Ramos (cell line): ENCODE results near the gene TRIM33.

Experiments used
- in situ Hi-C: fragments of 300-500 bp; cut with MboI; formaldehyde crosslinking; loops from one replicate; pipeline ENCODE4 v1.14.3; 2022; ENCODE audit warnings: low sequenced_read_pairs; ENCODE audit not compliant: unreplicated experiment

TRIM33 gene

DNA sequence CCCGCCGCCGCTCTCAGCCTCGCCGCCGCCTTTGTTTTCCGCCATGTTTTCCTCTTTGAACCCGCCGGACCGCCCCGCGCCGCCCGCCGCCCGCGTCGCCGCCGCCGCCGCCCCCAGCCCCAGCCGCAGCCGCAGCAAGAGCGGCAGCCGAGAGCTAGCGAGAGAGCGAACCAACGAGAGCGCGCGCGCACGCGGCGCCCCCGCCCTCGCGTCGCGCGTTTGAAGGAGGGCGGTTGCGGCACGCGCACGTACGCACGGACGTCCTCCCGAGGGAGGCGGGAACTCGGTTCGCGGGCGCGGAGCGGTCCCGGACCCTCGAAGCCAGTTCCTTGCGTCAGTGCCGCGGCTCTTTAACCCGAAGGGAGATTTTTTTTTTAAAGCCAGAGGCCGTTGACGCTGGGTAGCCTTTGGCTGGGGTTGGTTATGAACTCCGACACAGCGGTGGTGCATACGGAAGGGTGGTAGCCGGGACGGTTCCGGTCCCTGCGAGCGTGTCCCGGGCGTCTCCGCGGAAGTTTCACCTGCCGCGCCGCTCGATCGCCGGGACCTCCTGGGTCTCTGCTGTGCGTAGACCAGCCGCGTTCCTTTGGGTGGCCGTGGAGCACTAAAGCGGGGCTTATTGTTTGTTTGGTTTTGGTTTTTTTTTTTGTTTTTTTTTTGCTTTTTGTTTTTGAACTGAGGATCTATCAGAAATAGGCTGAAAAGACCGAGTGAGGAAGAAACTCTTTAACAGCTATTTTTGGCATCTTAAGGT is at the start of gene TRIM33:
TSS of gene TRIM33 (minus strand) at position 172 of the 754 bp plus-strand sequence. CDS start at position 45, 127 bp downstream.
- in situ Hi-C loops, result no loop called here

DNA sequence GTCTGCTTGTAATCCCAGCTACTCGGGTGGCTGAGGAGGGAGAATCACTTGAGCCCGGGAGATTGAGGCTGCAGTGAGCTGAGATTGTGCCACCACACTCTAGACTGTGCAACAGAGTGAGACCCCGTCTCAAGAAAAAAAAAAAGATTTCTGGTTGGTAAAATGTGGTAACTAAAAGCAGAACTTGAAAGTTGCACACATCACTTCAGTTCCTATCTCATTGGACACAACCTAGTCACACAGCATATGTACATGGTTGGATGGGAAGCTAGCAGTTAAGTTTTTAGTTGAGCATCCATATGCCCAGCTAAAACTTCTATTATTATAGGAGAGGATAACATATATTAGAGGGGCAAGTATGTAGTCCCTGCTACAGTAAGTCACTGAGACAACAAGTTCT is 48.4 kb upstream of the TRIM33 start:
- in situ Hi-C loops, result loop anchor here (10.0 to 25.0 kb wide), 2 partner anchors 215 to 572 kb away; partner anchors contain the start of gene OLFML3

DNA sequence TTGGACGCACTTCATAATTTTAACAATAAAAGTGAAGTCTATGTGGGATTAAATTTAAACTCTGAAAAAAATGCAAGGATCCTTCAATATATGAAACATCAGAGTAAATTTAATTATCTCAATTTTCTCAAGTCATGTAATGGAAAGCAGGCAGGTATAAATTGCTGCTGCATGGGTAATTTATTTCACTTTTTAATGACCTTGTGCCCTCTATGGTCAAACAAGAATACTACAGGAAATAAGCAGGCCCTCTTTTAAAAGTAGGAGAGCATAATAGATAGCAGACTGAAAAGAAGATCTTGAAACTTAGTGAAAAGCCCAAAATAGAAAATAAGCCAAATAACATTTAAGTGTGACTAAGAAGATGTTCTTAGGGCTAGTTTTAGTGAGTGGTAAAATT is 47.5 kb upstream of the TRIM33 start:
- in situ Hi-C loops, result loop anchor here (10.0 to 25.0 kb wide), 2 partner anchors 214 to 571 kb away; partner anchors contain the start of gene OLFML3

DNA sequence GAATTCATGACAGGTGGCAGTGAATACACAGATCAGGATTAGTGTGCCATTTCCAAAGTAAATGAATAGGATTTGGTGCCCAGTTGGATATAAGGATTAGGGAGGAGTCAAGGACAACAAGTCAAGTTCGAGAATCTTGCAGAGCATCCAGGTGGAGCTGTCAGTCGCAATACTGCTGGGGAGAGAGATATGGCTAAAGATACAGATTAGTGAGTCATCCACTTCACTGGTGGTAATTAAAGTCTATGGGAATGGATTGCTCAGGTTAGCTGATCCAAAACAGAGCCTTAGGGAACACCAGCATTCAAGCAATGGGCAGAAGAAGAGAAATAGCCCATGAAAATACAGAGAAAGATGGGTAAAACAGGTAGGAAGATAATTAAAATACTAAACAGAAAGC is 43.6 kb upstream of the TRIM33 start:
- in situ Hi-C loops, result loop anchor here (10.0 to 25.0 kb wide), 2 partner anchors 210 to 567 kb away; partner anchors contain the start of gene OLFML3

DNA sequence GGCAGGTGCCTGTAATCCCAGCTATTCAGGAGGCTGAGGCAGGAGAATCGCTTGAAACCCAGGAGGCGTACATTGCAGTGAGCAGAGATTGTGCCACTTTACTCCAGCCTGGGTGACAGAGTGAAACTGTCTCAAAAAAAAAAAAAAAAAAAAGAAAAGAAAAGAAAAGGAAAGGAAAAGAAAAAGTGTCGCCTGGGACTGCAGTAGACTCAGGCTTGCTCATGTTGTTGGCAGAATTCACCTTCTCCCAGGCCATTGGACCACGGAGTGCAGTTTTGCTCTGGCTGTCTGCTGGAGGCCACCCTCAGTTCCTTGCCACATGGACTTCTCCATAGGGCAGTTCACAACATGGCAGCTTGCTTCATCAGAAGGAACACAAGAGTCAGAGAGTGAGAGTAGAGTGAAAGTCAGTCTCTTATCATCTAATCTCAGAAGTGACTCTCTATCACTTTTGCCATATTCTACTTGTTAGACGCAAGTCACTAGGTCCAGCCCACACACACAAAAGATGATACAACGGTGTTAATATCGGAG is 41.2 kb upstream of the TRIM33 start:
- in situ Hi-C loops, result loop anchor here (10.0 to 25.0 kb wide), 2 partner anchors 207 to 565 kb away; partner anchors contain the start of gene OLFML3

DNA sequence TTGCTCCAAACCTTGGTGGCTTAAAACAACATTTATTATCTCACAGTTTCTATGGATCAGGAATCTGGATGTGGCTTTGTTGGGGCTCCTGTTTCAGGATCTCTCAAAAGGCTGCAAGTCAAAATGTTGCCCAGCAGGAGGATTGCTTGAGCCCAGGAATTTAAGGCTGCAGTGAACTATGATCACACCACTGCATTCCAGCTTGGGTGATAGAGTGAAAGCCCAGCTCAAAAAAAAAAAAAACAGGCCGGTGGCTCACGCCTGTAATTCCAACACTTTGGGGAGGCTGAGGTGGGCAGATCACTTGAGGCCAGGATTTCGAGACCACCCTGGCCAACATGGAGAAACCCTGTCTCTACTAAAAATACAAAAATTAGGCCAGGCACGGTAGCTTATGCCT is 40.4 kb upstream of the TRIM33 start:
- in situ Hi-C loops, result loop anchor here (10.0 to 25.0 kb wide), 2 partner anchors 207 to 564 kb away; partner anchors contain the start of gene OLFML3

DNA sequence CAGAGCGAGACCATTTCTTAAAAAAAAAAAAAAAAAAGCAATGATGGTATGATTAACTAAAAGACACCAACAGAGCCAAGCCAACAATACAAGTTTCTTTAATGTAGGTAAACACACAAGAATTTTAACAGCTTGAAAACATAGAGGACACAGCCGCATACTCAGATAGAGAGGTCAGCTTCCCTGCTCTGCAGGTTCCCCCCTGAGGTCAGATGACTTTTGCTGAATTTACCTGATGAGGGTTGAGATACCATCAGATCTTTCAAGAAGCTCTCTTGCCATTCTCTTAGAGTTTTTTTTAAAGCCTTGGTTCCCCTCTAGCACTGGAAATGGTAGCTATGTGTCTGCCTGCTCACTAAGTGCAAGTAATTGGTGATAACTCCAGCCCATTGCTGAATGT is 39.3 kb upstream of the TRIM33 start:
- in situ Hi-C loops, result loop anchor here (10.0 to 25.0 kb wide), 2 partner anchors 206 to 563 kb away; partner anchors contain the start of gene OLFML3

DNA sequence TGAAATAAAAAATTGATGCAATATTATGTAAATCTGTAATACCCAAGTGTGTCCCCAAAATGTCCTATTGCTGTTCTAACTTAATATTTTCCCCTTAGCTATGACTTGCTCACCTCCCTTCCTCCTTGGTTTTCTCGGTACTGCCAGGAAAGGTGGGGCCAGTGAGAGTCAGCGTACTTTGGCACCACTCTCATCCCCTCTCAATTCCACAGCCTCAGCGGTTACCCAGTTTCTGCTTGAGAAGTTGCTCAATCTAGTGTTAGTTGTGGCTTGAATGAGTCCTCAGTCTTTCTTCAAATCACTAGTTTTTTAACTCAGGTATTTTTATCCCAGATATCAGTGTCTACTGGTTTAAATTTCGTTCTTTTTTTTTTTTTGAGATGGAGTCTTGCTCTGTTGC is 38.1 kb upstream of the TRIM33 start:
- in situ Hi-C loops, result loop anchor here (10.0 kb wide), 1 partner anchor 174 kb away; no protein-coding TSS in a partner anchor

DNA sequence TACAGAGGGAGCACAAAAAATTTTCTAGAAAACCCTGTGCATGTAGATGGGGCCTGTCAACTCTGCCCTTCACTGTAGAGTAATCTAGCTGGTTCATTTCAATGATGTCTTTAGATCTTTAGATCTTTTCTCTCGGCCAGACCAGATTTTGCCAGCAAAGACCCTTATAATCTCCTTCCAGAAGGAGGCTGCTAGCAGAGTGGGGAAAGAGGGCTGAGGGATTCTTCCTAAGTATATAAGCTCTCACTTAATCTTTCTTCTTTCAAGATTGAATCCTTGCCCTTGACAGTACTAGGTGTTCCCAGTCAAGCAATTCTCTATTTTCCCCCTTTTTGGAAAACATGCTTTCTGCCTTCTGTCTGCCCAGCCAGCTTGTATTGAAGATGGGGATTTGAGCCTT is 36.1 kb upstream of the TRIM33 start:
- in situ Hi-C loops, result loop anchor here (10.0 kb wide), 1 partner anchor 172 kb away; no protein-coding TSS in a partner anchor

DNA sequence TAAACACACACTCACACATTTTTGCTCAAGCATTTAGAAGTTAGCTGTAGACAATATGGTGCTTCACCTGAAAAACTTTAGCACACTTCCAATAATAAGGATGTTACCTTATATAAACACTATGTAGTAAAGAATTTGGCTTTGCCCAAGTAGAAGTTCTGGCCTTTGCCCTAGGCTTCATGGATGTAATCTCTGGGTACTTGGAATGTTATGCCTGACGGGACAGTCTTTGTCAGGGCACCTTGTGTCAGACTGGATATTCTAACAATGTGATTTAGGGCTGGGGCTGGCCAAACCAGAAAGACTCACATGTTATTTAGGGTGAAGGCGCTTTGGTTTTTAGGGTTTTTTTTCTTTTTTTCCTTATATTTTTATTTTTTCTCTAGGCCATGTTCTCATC is 34.8 kb upstream of the TRIM33 start:
- in situ Hi-C loops, result loop anchor here (10.0 kb wide), 1 partner anchor 171 kb away; no protein-coding TSS in a partner anchor

DNA sequence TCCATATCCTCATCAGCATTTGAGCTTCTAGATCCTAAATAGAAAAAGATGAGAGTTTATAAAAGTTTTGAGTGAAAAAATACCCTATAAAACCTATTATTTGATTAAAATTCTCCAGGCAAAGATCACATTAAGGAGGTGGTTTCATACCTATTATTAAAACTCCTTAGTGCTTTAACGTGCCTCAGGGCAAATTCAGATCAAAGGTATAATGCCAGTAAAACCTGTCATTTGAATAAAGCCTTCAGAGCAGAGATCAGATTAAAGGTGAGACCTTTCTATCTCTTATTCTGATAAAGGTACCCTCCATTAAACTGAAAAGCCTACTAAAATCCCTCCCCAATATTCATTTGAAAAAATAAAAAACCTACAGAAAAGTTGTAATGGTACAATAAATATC is 34.3 kb upstream of the TRIM33 start:
- in situ Hi-C loops, result loop anchor here (10.0 kb wide), 1 partner anchor 171 kb away; no protein-coding TSS in a partner anchor

DNA sequence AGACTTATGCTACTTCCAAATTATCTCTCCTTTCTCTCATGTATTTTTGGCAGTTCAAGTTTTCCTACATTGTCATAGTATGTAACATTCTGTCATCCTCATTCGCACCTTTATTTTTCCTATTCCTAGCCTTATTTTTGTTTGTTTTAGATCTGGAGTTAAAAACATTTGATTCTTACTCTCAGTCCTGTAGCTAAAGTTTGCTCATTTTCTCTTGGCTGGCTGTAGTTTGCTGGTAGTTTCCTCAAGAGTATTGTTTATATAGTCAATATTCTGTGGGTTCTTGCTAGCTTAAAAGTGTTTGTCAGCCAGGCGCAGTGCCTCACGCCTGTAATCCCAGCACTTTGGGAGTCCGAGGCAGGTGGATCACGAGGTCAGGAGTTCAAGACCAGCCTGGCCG is 29.8 kb upstream of the TRIM33 start:
- in situ Hi-C loops, result loop anchor here (10.0 kb wide), 1 partner anchor 166 kb away; no protein-coding TSS in a partner anchor

DNA sequence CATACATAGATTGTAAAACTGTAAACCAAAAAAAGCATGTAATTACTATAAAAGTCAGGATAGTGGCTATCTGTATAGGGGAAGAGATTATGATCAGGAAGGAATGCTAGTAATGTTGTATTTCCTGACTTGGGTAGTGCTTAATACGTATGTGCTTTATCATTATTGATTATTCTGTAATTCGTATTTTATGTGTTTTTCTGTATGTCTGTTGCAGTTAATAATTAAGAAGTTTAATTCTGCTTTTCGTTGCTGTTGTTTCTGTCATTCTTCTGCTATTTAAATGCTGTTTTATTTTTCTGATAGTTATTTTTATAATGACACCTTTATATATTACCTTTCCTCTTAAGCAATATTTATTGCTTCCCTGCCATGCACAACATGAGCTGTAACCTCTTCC is 29.3 kb upstream of the TRIM33 start:
- in situ Hi-C loops, result loop anchor here (10.0 kb wide), 1 partner anchor 165 kb away; no protein-coding TSS in a partner anchor

DNA sequence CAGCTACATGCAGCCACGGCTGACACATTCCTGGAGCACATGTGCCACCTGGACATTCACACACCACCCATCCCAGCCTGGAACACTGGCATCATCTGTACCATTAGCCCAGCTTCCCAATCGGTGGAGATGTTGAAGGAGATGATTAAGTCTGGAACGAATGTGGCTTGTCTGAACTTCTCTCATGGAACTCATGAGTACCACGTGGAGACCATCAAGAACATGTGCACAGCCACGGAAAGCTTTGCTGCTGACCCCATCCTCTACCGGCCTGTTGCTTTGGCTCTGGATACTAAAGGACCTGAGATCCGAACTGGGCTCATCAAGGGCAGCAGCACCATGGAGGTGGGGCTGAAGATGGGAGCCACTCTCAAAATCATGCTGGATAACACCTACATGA is 25.0 kb upstream of the TRIM33 start:
- in situ Hi-C loops, result no loop called here

DNA sequence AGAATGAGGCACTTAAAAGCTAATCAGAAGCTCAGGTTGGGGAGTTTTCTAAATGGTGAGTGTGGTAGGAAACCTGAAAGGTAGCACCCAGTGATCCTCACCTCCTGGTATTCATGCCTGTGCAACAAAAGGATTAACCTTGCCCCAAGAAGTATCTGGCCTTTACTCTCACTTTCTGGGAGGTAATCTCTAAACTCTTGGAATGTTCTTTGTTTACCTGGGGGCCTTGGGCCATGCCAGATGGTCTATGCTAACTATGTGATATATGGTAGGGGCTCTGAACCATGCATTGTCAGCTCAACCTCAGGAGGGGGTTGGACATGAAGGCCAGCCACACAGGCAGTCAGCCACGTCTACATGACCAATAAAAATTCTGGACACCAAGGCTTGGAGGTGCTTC is 24.4 kb upstream of the TRIM33 start:
- in situ Hi-C loops, result no loop called here

DNA sequence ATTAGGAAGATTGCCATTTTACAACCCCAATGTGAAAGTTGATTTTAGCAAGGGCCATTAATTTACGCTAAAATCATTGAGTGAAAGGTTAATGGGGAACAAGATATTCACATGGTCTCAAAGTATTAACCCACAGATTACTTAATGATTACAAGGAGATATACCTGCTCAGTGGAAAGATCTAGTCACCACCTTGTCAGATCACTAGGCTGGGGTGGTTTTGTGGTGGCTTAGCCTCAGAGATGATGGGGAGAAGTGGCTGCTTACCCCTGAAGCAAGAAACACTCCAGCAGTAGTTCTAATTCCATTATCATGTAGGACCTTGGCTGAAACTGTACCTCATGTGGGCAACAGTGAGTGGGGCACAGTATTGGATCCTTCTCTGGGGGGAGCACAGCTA is 20.1 kb upstream of the TRIM33 start:
- in situ Hi-C loops, result no loop called here

DNA sequence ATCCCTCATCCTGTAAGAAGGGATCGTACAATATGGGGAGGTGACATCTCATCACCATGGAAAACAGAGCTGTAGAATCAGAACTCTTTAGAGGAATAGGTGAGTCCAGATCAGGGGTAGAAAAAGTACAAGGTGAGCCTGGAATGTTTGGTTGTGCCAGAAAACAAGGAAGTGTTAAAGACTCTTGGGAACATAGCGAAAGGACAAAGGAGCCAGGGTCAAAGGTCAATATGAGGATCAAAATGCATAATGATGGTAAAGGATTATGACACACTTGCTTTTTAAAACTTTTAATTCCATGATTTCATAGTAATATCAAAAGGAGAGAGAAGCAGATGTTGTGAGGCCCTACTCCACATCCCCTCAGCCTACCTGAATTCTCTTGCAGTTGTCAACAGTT is 19.2 kb upstream of the TRIM33 start:
- in situ Hi-C loops, result no loop called here

DNA sequence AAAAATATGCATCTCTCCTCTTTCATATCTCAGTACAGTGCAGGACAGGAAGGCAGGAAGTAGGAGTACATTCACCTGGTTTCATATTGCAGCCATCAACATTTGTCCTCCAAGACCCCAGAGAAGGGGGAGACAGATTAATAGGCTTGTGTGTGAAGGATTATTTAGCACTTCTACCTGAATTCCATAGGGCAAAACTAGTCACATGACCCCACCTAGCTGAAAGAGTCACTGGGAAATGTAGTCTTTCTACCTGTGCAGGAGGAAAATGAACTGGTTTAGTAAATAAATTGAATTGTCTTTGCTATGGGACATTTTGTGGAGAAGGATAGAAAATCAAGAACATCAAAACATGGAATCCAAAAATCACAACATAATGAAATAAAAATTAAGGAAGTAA is 13.9 kb upstream of the TRIM33 start:
- in situ Hi-C loops, result no loop called here

DNA sequence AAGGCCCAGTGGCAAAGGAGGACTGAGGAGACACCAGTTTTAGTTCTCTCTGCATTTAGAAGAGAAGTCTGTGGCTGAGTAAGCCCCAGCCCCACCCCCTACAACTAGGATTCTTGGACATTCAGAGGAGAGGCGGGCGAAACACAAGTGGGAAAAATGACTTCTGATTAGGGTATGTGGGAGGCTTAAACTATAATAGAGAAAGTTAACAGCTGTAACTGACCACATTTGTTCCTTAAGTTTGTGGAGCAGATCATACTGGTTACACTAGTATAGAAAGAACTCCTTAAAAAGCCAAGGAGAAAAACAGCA is 11.2 kb upstream of the TRIM33 start:
- in situ Hi-C loops, result no loop called here

DNA sequence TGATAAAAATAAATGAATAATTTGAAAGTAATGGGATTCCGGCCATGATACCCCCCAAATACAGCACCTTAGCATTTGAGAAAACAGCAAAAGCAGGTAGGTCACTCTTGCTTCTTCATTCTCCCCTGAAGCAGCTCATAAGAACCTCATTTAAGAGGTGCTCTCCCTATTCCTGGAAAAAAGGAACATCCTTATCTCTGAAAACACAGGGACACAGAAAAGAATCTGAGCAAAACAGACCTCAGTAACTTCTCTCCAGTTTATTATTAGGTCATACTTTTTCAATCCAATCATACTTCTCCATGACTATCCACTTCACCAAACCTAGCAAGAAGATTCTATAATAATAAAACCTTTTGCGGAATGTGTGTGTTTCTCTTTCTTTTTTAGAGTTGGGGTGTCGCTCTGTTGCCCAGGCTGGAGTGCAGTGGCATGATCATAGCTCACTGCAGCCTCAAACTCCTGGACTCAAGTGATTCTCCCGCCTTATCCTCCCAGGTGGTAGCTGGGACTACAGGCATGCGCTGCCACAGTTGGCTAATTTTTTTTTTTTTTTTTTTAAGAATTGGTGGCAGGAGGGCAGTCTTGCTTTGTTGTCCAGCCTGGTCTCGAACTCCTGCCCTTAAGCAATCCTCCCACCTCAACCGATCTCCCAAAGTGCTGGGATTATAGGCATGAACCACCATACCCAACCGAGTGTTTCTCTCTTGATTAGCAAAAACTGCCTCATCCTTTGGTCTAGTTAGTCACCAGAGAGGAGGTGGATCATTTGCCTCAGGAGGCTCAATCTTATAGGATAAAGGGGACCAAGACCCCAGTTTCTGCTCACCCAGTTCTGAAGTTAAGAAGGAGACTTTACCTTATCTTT is 10.6 kb upstream of the TRIM33 start:
- in situ Hi-C loops, result no loop called here
